K562 (cell line): Measurements from ENCODE around the gene DCAF4. TPM values are rescaled to one million over a fixed set of nuclear protein-coding genes. Genes with fewer than 3 reads are reported as not detected.

Source experiments
- ATAC-seq: fragments of 200-7000 bp; cut with Tn5 transposase; 3 replicates; pipeline ENCODE4 v1.9.1; 2020; ENCODE audit warnings: moderate library complexity
- BruUV-seq: library from RNA; stranded (reverse); fragments of 400-500 nt; replicated peaks from 2 replicates; lab custom pipeline; 2021; lab: Mats Ljungman, UMichigan
- CTCF ChIA-PET: fragments of 300-600 bp; formaldehyde crosslinking; extraction: SDS; loops from one replicate; lab custom pipeline; 2021; ENCODE audit warnings: low intra/inter-chr PET ratio; lab: Yijun Ruan, JAX
- POLR2A ChIA-PET: fragments of 300-600, 350-650 bp; sonication (Branson Sonifier 250); formaldehyde crosslinking; extraction: SDS; loops from one replicate; lab custom pipeline; 2021; ENCODE audit warnings: antibody characterized with exemption, inconsistent platforms; lab: Yijun Ruan, JAX
- DNase-seq, 4 experiments: peaks; one replicate each; pipeline versions ENCODE4 v3.0.0 to v3.0.0-alpha.2; 2011 to 2018; ENCODE audit warnings: low spot score in 3 of 4, mixed read lengths in 3 of 4; ENCODE audit errors: extremely low read depth in 1 of 4
- FAIRE-seq: peaks from 2 replicates; lab custom pipeline; 2011; peaks lifted over from hg19 to GRCh38; lab: Jason Lieb, UNC
- H2AFZ ChIP-seq: 2 replicates; pipeline ENCODE4 v1.6.0; 2011; ENCODE audit warnings: low read depth, low read length, control low read depth, inconsistent platforms
- H3K27ac ChIP-seq: fragments of 200-600 bp; 3 replicates; pipeline ENCODE4 v1.8.0; 2011; ENCODE audit warnings: low read depth, mild to moderate bottlenecking, control low read depth, inconsistent platforms, low read length, moderate library complexity, mixed read lengths; ENCODE audit errors: extremely low read depth
- H3K27me3 ChIP-seq, 2 experiments: fragments of 300-600 bp in 1 of 2; 2 replicates in 1 of 2; 3 replicates in 1 of 2; pipeline versions ENCODE4 v1.6.0 to v1.8.0; 2011; ENCODE audit warnings: inconsistent platforms in 2 of 2, low read length in 2 of 2, mild to moderate bottlenecking in 1 of 2, mixed read lengths in 1 of 2, moderate library complexity in 1 of 2; ENCODE audit not compliant: control insufficient read depth in 2 of 2, insufficient read depth in 2 of 2
- H3K36me3 ChIP-seq: fragments of 300-600 bp; 3 replicates; pipeline ENCODE4 v1.8.0; 2011; ENCODE audit warnings: mild to moderate bottlenecking, low read length, inconsistent platforms; ENCODE audit not compliant: control insufficient read depth, insufficient read depth
- H3K4me1 ChIP-seq, 2 experiments: fragments of 200-600 bp in 1 of 2; replicated peaks in 1 of 2; 2 replicates in 1 of 2; 3 replicates in 1 of 2; pipeline versions ENCODE4 v1.5.1 to v1.8.0; 2011; ENCODE audit warnings: inconsistent platforms in 2 of 2, low read length in 2 of 2, mild to moderate bottlenecking in 1 of 2, mixed read lengths in 1 of 2, moderate library complexity in 1 of 2; ENCODE audit not compliant: control insufficient read depth in 2 of 2, insufficient read depth in 2 of 2
- H3K4me2 ChIP-seq: 2 replicates; pipeline ENCODE4 v1.6.1; 2011; ENCODE audit warnings: low read length, control low read depth, inconsistent platforms, mixed read lengths; ENCODE audit not compliant: insufficient read depth
- H3K4me3 ChIP-seq: fragments of 200-600 bp; sonication (generic), shearing (Covaris generic); 2 replicates; pipeline ENCODE4 v1.5.1; 2016; ENCODE audit warnings: control low read depth, inconsistent platforms
- H3K79me2 ChIP-seq: fragments of 200-600 bp; 3 replicates; pipeline ENCODE4 v1.8.0; 2011; ENCODE audit warnings: low read length, inconsistent platforms; ENCODE audit not compliant: control insufficient read depth, insufficient read depth
- H3K9ac ChIP-seq, 2 experiments: 2 replicates each; pipeline versions ENCODE4 v1.6.0 to v1.6.1; 2011; ENCODE audit warnings: low read depth in 2 of 2, low read length in 2 of 2, control low read depth in 1 of 2, inconsistent platforms in 1 of 2, mild to moderate bottlenecking in 1 of 2, mixed read lengths in 1 of 2; ENCODE audit not compliant: insufficient read depth in 1 of 2
- H3K9me1 ChIP-seq: one replicate; pipeline ENCODE4 v1.6.0; 2011; ENCODE audit warnings: inconsistent platforms, mild to moderate bottlenecking, low read length, moderate library complexity; ENCODE audit not compliant: control insufficient read depth, insufficient read depth
- H3K9me3 ChIP-seq: replicated peaks from 2 replicates; pipeline ENCODE4 v1.5.1; 2011; ENCODE audit warnings: low read depth, low read length, inconsistent platforms; ENCODE audit not compliant: control insufficient read depth, insufficient read depth
- H4K20me1 ChIP-seq: replicated peaks from 2 replicates; pipeline ENCODE4 v1.6.1; 2011; ENCODE audit warnings: low read length, inconsistent platforms, mixed read lengths; ENCODE audit not compliant: control insufficient read depth, insufficient read depth
- ELK1 ChIP-seq: sonication (generic); formaldehyde crosslinking; IDR thresholded peaks from 2 replicates; pipeline ENCODE4 v1.8.1; 2022; ENCODE audit warnings: missing genetic modification reagents
- FOSL1 ChIP-seq: fragments of 200-800 bp; sonication (Bioruptor generic); conservative IDR thresholded peaks from 2 replicates; pipeline ENCODE4 v1.6.1; 2016; ENCODE audit warnings: missing genetic modification characterization, missing compliant biosample characterization
- FOXJ2 ChIP-seq: fragments of 200-800 bp; sonication (Bioruptor generic); IDR thresholded peaks from 2 replicates; pipeline ENCODE4 v1.6.1; 2016; ENCODE audit warnings: missing genetic modification characterization, missing compliant biosample characterization
- KLF16 ChIP-seq: IDR thresholded peaks from 2 replicates; pipeline ENCODE4 v1.6.1; 2016; ENCODE audit warnings: antibody characterized with exemption
- MTA2 ChIP-seq: fragments of 450-650 bp; IDR thresholded peaks from 2 replicates; pipeline ENCODE4 v1.6.1; 2016; ENCODE audit warnings: low read depth
- NCOA1 ChIP-seq: fragments of 450-650 bp; IDR thresholded peaks from 2 replicates; pipeline ENCODE4 v1.6.1; 2016; ENCODE audit warnings: low read depth
- POLR2H ChIP-seq: IDR thresholded peaks from 2 replicates; pipeline ENCODE4 v1.6.1; 2016; ENCODE audit warnings: missing genetic modification characterization, low read depth, mild to moderate bottlenecking, control low read depth, missing compliant biosample characterization, moderate library complexity
- RBBP5 ChIP-seq: fragments of 200-600 bp; sonication (generic); IDR thresholded peaks from 2 replicates; pipeline ENCODE4 v1.6.1; 2012; ENCODE audit warnings: borderline replicate concordance, mild to moderate bottlenecking, low read length, control low read depth, inconsistent platforms; ENCODE audit not compliant: insufficient read depth, poor library complexity, severe bottlenecking
- SMC3 ChIP-seq: conservative IDR thresholded peaks from 2 replicates; pipeline ENCODE4 v1.6.1; 2011; ENCODE audit warnings: low read depth, low read length, improper control_type of control experiment; ENCODE audit not compliant: insufficient read depth
- TCF7 ChIP-seq: sonication (generic); IDR thresholded peaks from 2 replicates; pipeline ENCODE4 v1.6.1; 2016; ENCODE audit warnings: antibody characterized with exemption, borderline replicate concordance
- WGBS: fragments of 100-300 bp; shearing (Covaris generic); methylation state at CpG from one replicate; pipeline ENCODE4 v1.1.6; 2016; ENCODE audit warnings: low coverage, mixed read lengths; ENCODE audit not compliant: insufficient coverage; ENCODE audit errors: missing lambda C conversion rate; 5-methylcytosine and 5-hydroxymethylcytosine counted together
- in situ Hi-C: fragments of 300-500 bp; cut with MboI; formaldehyde crosslinking; loops from 4 replicates; pipeline ENCODE4 v1.15.0; 2018; ENCODE audit warnings: inconsistent platforms, mixed read lengths
- intact Hi-C: fragments of 100-400 bp; cut with micrococcal nuclease; formaldehyde crosslinking; loops from 2 replicates; pipeline ENCODE4 v1.14.2; 2022
- polyA plus RNA-seq, 8 experiments: library from polyadenylated mRNA; depleted of rRNA in 4 of 8; stranded (reverse) in 5 of 8; unstranded in 3 of 8; fragments of >200 nt; fragmentation: Nextera tagmentation in 2 of 8; fragmentation: Illumina TruSeq in 1 of 8; extraction: Ambion mirVana in 2 of 8; extraction: Trizol in 1 of 8; gene quantifications; 2 replicates each; pipeline versions ENCODE4 v1.2.1 to v1.2.3, GENCODE V29; 2011 to 2014; ENCODE audit warnings: inconsistent platforms in 1 of 8, missing spikeins in 1 of 8
- total RNA-seq, 7 experiments: library from RNA; depleted of rRNA in 6 of 7; stranded (reverse); fragments of >200 nt in 6 of 7; fragmentation: Illumina TruSeq in 2 of 7; extraction: Trizol in 2 of 7; gene quantifications; 2 replicates each; pipeline versions ENCODE4 v1.2.1 to v1.2.3, GENCODE V29; 2011 to 2021; ENCODE audit warnings: low replicate concordance in 1 of 7
- TF ChIP-seq, protein P1 (sequence below), 2 experiments: fragments of 450-650 bp; IDR thresholded peaks; 2 replicates each; pipeline ENCODE4 v1.6.1; 2016; ENCODE audit warnings: mild to moderate bottlenecking in 2 of 2, borderline replicate concordance in 1 of 2, low read depth in 1 of 2, moderate library complexity in 1 of 2

DCAF4 gene
- total and polyA plus RNA-seq, 9 of the 15 experiments (the other 6 are each of a cell fraction or from before 2014, with no cell fraction given): 2.7 to 49.2 (median 22.9) TPM

- H3K27ac ChIP-seq: peak overlapping the region; percentile 98
- peaks cover 21 to 48% of the 10 kb centered on the region in 2 experiments for H3K4me1 ChIP-seq
- DNase-seq (peak; percentile 49 to 85 (median 66)), ATAC-seq (peak; percentile 58), FAIRE-seq (peak; percentile 70)
- intact Hi-C loops (loop anchor here (10.0 kb wide), 1 partner anchor 540 kb away; no protein-coding TSS in a partner anchor), in situ Hi-C loops (no loop called here)
- H2AFZ ChIP-seq: peak overlapping the region; percentile 84
- H4K20me1 ChIP-seq: no peaks in the 10 kb centered on the region
- H3K27me3 ChIP-seq: no peaks in the 10 kb centered on the region
- no peaks in the 10 kb centered on the region for H3K9me1 ChIP-seq
- H3K4me3 ChIP-seq: peak overlapping the region; percentile 90
- H3K4me2 ChIP-seq: peak overlapping the region; percentile 92
- peaks cover 8% of the 10 kb centered on the region; the same call in 1 of the 3 replicates for H3K36me3 ChIP-seq
- H3K79me2 ChIP-seq: peaks cover 41% of the 10 kb centered on the region
- peak overlapping the region; percentile 94 to 98 for H3K9ac ChIP-seq
- ChIA-PET CTCF (no interaction called here), POLR2A (interaction anchor here (0.8 to 2.0 kb wide), 8 partner anchors 8 to 417 kb away, joined by 3 to 11 read pairs (median 4); partner anchors contain the start of gene ZFYVE1)
- BruUV-seq: no TSS peak
- no peaks in the 10 kb centered on the region for H3K9me3 ChIP-seq
- WGBS: 5% methylated on average over 22 of the region's 22 CpGs
- 0 out of 2 replicates have a peak, but pooled peaks have one; percentile 8 for TF ChIP-seq TCF7
- TF ChIP-seq MTA2: no peak
- TF ChIP-seq KLF16: peak; percentile 77
- TF ChIP-seq ELK1 (CRISPR knock-in tag): no peak
- TF ChIP-seq SMC3: no peak
- TF ChIP-seq RBBP5: no peak
- no peak; the same call in 1 of the 2 replicates for TF ChIP-seq NCOA1
- TF ChIP-seq FOXJ2: 0 out of 2 replicates have a peak, but pooled peaks have one; percentile 19
- peak; percentile 40; the same call in 1 of the 2 replicates for TF ChIP-seq POLR2H (tag)
- TF ChIP-seq, protein P1, sequence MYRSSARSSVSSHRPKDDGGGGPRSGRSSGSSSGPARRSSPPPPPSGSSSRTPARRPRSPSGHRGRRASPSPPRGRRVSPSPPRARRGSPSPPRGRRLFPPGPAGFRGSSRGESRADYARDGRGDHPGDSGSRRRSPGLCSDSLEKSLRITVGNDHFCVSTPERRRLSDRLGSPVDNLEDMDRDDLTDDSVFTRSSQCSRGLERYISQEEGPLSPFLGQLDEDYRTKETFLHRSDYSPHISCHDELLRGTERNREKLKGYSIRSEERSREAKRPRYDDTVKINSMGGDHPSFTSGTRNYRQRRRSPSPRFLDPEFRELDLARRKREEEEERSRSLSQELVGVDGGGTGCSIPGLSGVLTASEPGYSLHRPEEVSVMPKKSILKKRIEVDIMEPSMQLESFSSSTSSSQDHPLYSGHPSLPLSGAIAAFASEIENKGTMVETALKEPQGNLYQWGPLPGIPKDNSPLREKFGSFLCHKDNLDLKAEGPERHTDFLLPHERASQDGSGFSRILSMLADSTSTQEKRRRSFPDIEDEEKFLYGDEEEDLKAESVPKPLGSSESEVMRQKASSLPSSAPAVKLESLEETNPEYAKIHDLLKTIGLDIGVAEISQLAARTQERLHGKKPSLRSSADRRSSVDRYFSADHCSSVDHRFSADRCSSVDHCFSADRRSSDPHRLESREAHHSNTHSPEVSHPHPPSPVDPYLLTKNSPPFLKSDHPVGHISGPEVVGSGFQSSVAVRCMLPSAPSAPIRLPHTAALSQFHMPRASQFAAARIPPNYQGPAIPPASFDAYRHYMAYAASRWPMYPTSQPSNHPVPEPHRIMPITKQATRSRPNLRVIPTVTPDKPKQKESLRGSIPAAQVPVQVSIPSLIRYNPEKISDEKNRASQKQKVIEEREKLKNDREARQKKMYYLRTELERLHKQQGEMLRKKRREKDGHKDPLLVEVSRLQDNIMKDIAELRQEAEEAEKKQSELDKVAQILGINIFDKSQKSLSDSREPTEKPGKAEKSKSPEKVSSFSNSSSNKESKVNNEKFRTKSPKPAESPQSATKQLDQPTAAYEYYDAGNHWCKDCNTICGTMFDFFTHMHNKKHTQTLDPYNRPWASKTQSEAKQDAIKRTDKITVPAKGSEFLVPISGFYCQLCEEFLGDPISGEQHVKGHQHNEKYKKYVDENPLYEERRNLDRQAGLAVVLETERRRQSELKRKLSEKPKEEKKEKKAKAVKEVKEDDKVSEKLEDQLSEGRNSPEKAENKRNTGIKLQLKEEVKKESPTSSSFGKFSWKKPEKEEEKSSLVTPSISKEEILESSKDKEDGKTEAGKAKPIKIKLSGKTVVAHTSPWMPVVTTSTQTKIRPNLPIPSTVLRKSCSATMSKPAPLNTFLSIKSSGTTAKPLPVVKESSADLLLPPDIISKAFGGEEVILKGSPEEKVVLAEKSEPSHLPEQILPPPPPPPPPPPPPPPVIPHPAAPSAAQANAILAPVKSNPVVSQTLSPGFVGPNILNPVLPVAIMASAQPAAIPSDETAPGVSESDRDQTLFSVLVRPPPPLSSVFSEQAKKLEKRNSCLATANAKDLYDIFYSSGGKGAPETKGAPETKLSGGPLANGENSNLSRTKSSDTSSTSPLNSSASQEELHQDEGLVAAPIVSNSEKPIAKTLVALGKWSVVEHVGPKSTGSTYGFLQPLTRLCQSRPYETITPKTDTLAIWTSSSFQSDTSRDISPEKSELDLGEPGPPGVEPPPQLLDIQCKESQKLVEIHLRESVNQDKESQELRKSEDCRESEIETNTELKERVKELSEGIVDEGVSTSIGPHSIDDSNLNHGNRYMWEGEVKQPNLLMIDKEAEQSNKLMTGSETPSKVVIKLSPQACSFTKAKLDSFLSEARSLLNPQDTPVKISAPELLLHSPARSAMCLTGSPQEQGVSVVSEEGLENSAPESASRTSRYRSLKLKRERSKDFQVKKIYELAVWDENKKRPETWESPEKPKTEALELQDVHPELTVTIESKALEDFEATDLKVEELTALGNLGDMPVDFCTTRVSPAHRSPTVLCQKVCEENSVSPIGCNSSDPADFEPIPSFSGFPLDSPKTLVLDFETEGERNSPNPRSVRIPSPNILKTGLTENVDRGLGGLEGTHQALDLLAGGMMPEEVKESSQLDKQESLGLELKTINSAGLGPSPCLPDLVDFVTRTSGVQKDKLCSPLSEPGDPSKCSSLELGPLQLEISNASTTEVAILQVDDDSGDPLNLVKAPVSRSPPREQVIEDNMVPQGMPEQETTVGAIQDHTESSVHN (IDR thresholded peaks at IDR 0.05; ENCODE audit: borderline replicate concordance in 1 of 2, low read depth in 1 of 2): no peak
- TF ChIP-seq FOSL1: no peak
These were observed 999 bp upstream of the DCAF4 start for GRCh38 chr14:72925171-72925759.
